ENCODE measurements around the gene KLF2. TPM values are rescaled to one million over a fixed set of nuclear protein-coding genes. Genes with fewer than 3 reads are reported as not detected.

Gene KLF2
- total RNA-seq, 1 donor from 2014 or later = 13.7 TPM

GRCh38 chr19:16375157-16375935 lies 50.7 kb downstream of the KLF2 start:
- no peak for DNase-seq (ENCODE audit: low read depth)

GRCh38 chr19:16375936-16376185 lies 51.2 kb downstream of the KLF2 start:
- no peak for DNase-seq (ENCODE audit: low read depth)

- no peak for DNase-seq (ENCODE audit: low read depth)
Observed at GRCh38 chr19:16376241-16376640, 51.6 kb downstream of the KLF2 start.

- DNase-seq (ENCODE audit: low read depth) = no peak
Observed at GRCh38 chr19:16376649-16377048, 52.0 kb downstream of the KLF2 start.

- DNase-seq (ENCODE audit: low read depth) = peak; percentile 85
Observed at GRCh38 chr19:16377521-16377920, 52.9 kb downstream of the KLF2 start.

Other genes starting within 250 kb of the KLF2 start
- 324 and 355 TPM in 2 replicates for gene TPM4, start 248.3 kb upstream of the KLF2 start, total RNA-seq
- 23.8 and 29.2 TPM in 2 replicates for gene RAB8A, start 212.9 kb upstream of the KLF2 start, total RNA-seq
- not detected in 2 replicates for gene HSH2D, start 181.1 kb upstream of the KLF2 start, total RNA-seq
- gene CIB3, start 151.3 kb upstream of the KLF2 start, total RNA-seq = not detected in 2 replicates
- gene FAM32A, start 139.4 kb upstream of the KLF2 start, total RNA-seq = 98.4 and 108 TPM in 2 replicates
- gene AP1M1, start 126.9 kb upstream of the KLF2 start, total RNA-seq = 82.6 and 89.3 TPM in 2 replicates
- gene EPS15L1, start 147.1 kb downstream of the KLF2 start, total RNA-seq = 7.3 and 8.3 TPM in 2 replicates
- gene CALR3, start 171.3 kb downstream of the KLF2 start, total RNA-seq = not detected in 2 replicates
- gene C19orf44, start 171.6 kb downstream of the KLF2 start, total RNA-seq = 4.9 TPM in 2 replicates
- gene CHERP, start 217.6 kb downstream of the KLF2 start, total RNA-seq = 6.4 and 6.8 TPM in 2 replicates
- 33.2 and 34.5 TPM in 2 replicates for gene SLC35E1, start 247.6 kb downstream of the KLF2 start, total RNA-seq

Measured in myocyte (in vitro differentiated cells).